HG03175 (cell line): ENCODE results near the gene MTA2.

Experiments
- ATAC-seq: cut with Tn5 transposase; IDR thresholded peaks from one replicate; pipeline ENCODE4 v1.9.1; 2021; ENCODE audit warnings: mild to moderate bottlenecking, moderate library complexity; ENCODE audit not compliant: unreplicated experiment

Gene MTA2

DNA sequence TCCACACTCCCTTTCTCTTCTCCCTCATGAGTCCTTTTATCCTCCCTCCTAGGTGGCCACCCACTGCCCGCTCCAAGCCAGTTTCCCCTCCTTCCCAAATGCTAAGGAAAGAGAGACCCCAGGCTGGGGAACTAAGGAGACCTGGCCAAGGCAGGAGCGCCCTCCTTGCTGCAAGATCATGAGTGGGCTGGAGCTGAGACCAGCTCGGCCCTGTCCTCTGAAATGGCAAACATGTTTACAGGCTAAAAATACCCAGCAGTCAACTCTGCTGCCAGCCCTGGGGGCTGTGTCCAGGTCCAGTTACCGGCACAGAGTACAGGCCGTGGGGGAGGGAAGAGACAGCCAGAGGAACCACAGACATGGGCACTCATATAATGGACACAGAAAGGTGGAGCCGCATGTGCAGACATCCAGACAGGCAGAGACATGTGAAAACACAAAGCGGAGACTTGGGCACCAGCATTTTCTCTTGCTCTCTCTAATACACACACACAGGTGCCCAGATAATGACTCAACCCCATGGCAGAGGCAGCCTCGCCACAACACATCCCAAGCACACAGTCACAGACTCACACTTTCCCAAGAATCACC lies 53.9 kb downstream of the MTA2 start:
- no peak for ATAC-seq

- ATAC-seq = no peak
These were observed 54.6 kb downstream of the MTA2 start for GRCh38 chr11:62546929-62547625.

- ATAC-seq = no peak
These were observed 55.3 kb downstream of the MTA2 start, which contains the start of gene AHNAK for GRCh38 chr11:62546244-62546928. Gene AHNAK, minus strand, starts transcription at chr11:62546806. Its CDS starts 10,708 bp downstream, at chr11:62536098.

DNA sequence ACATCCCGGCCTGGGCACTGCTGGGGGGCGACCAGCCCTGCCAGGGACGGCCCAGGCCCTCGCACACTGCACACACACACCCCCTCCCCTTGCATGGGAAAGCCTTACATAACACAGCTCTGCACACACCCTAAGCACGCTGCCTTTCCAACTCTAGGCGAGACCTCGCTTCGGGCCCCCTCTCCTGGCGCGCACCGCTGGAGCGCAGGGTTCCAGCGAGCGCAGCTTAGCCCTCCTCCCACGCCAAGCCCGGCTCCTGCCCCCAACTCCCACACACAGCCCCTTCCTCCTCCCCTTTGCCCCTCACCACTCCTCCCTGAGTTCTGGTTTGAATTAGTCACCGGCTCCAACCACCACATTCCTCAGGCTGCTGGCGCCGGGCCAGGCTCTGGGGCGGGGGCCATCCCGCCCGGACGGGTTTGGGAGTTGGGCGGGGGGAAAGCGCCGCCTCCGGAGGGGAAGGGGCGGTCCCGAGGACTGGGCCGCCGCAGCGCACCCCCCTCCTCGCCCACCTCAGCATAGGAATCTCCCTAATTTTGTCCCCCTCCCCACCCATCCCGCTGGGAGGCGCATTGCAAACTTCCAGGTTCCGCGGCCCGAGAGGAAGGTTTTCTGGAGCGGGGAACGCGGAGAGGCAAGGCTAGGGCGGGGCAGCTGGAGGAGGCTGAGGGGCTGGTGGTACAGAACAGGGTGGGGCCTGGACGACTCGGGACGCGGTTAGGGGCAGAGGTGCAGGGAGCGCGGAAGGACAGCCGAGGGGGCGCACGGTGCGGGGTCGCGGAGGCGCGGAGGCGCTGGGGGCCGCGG lies 56.0 kb downstream of the MTA2 start:
- ATAC-seq = no peak

DNA sequence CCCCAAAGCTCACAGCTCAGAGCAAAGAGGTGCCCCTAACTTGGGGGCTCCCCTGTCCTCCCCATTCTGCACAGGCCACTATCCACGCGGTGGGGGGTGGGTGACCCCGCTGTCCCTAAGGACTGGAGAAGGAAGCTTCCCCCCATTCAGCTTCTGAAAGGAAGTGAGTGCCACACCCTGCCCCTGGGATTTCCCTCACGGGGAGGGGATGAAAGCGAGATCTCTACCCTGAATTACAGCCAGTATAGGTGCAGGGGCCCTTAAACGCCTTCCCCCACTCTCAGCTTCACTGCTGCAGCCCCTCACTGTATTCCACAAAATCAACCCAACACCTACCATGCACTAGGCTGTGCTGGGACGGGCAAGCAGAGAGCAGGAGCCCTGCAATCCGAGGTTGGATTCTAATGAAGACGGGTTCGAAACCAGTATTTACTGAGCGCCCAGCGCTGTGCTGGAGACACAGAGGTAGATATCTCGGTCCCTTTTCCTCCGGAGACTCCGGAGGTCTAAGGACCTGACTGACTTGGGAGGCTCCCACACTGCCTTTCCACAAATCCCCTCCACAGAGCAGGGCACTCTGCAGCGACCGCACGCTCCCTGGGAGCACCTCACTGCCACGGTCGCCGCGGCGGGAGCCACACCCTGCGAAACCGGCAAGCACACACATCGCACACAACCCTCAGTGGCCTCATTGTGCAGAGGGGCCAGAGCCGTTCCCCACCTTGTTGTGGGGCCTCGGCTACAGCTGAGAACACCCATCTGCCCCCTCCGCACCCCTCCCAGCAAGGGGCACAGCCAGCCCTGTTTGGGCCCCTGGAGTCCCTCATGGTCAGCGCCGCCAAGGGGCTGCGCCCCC lies 56.9 kb downstream of the MTA2 start:
- no peak for ATAC-seq

GRCh38 chr11:62543680-62544444 lies 57.8 kb downstream of the MTA2 start:
- no peak for ATAC-seq
